Measurements from ENCODE around the gene ZSCAN5B. TPM values are rescaled to one million over a fixed set of nuclear protein-coding genes. Genes with fewer than 3 reads are reported as not detected.
"Not testable (repeated sequence)": the region's sequence is repeated elsewhere in the genome, so short reads cannot be mapped to it uniquely, and the experiment has no call there.

The ZSCAN5B gene
- total and polyA plus RNA-seq, 2 of the 8 experiments (the other 6 are each of a cell fraction or from before 2014, with no cell fraction given), result not detected

- TF ChIP-seq, protein P1, sequence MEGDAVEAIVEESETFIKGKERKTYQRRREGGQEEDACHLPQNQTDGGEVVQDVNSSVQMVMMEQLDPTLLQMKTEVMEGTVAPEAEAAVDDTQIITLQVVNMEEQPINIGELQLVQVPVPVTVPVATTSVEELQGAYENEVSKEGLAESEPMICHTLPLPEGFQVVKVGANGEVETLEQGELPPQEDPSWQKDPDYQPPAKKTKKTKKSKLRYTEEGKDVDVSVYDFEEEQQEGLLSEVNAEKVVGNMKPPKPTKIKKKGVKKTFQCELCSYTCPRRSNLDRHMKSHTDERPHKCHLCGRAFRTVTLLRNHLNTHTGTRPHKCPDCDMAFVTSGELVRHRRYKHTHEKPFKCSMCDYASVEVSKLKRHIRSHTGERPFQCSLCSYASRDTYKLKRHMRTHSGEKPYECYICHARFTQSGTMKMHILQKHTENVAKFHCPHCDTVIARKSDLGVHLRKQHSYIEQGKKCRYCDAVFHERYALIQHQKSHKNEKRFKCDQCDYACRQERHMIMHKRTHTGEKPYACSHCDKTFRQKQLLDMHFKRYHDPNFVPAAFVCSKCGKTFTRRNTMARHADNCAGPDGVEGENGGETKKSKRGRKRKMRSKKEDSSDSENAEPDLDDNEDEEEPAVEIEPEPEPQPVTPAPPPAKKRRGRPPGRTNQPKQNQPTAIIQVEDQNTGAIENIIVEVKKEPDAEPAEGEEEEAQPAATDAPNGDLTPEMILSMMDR (IDR thresholded peaks at IDR 0.05; ENCODE audit: control extremely low read depth in 1 of 3, insufficient read depth in 1 of 3, low read depth in 1 of 3, low read length in 3 of 3), result no peak
- TF ChIP-seq, protein P2, sequence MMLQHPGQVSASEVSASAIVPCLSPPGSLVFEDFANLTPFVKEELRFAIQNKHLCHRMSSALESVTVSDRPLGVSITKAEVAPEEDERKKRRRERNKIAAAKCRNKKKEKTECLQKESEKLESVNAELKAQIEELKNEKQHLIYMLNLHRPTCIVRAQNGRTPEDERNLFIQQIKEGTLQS (IDR thresholded peaks at IDR 0.05; ENCODE audit: insufficient read depth, low read depth, low read length), result no peak
- TF ChIP-seq, protein P3, sequence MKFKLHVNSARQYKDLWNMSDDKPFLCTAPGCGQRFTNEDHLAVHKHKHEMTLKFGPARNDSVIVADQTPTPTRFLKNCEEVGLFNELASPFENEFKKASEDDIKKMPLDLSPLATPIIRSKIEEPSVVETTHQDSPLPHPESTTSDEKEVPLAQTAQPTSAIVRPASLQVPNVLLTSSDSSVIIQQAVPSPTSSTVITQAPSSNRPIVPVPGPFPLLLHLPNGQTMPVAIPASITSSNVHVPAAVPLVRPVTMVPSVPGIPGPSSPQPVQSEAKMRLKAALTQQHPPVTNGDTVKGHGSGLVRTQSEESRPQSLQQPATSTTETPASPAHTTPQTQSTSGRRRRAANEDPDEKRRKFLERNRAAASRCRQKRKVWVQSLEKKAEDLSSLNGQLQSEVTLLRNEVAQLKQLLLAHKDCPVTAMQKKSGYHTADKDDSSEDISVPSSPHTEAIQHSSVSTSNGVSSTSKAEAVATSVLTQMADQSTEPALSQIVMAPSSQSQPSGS (IDR thresholded peaks at IDR 0.05; ENCODE audit: low read length), result no peak
- TF ChIP-seq SIX5 (IDR thresholded peaks at IDR 0.05; ENCODE audit: low read depth, low read length), result no peak
- TF ChIP-seq ASH2L (IDR thresholded peaks at IDR 0.05; ENCODE audit: low read length), result no peak
- no peak for TF ChIP-seq FOSL1 (IDR thresholded peaks at IDR 0.05; ENCODE audit: insufficient read depth, low read depth, low read length)
- no peak for TF ChIP-seq KDM5A (IDR thresholded peaks at IDR 0.05; ENCODE audit: low read length)
These were observed 20.7 kb downstream of the ZSCAN5B start (continued) for GRCh38 chr19:56176881-56177280.

- H3K4me3 ChIP-seq (ENCODE audit: extremely low read depth in 1 of 4, insufficient read depth in 2 of 4, low read depth in 3 of 4, low read length in 4 of 4); H2BK120ac ChIP-seq (replicated peaks; ENCODE audit: low read depth, low read length); H3K23ac ChIP-seq (ENCODE audit: insufficient read length); POLR2A ChIA-PET (ENCODE audit: partially characterized antibody); H3K79me1 ChIP-seq (ENCODE audit: low read depth, low read length); DNase-seq (ENCODE audit: low read depth in 1 of 2, low spot score in 2 of 2); H4K5ac ChIP-seq (ENCODE audit: insufficient read length, low read depth, low read length); H3K56ac ChIP-seq (replicated peaks; ENCODE audit: insufficient read length, low read depth, low read length); H3K14ac ChIP-seq (ENCODE audit: insufficient read length); H3K23me2 ChIP-seq (ENCODE audit: low read depth, low read length); H3K4me2 ChIP-seq (ENCODE audit: insufficient read depth in 1 of 2, low read depth in 2 of 2, low read length in 2 of 2); H4K91ac ChIP-seq (replicated peaks; ENCODE audit: insufficient read length, low read length); H3K4me1 ChIP-seq (replicated peaks in 1 of 4; ENCODE audit: control insufficient read depth in 3 of 4, insufficient read depth in 4 of 4, low read length in 3 of 4); H2AFZ ChIP-seq (ENCODE audit: low read length); FAIRE-seq; H3K9ac ChIP-seq (replicated peaks in 1 of 4; ENCODE audit: extremely low read depth in 1 of 4, low read depth in 3 of 4, low read length in 3 of 4); H3K4ac ChIP-seq (replicated peaks; ENCODE audit: insufficient read length, low read depth, low read length); H2BK20ac ChIP-seq (ENCODE audit: low read length); H3K9me3 ChIP-seq (ENCODE audit: insufficient read depth in 2 of 2, low read depth in 1 of 2, low read length in 1 of 2); H3K27ac ChIP-seq (ENCODE audit: low read depth, low read length); H3K27me3 ChIP-seq (replicated peaks in 1 of 4; ENCODE audit: control insufficient read depth in 3 of 4, extremely low read depth in 1 of 4, insufficient read depth in 3 of 4, low read length in 3 of 4); H4K20me1 ChIP-seq (replicated peaks in 1 of 2; ENCODE audit: control insufficient read depth in 1 of 2, insufficient read depth in 2 of 2, low read length in 2 of 2); H4K8ac ChIP-seq (ENCODE audit: extremely low read depth, insufficient read depth, low read length); H3K36me3 ChIP-seq (ENCODE audit: control insufficient read depth in 2 of 4, insufficient read depth in 4 of 4, low read length in 3 of 4); H3K18ac ChIP-seq (ENCODE audit: extremely low read depth, low read length); H3K79me2 ChIP-seq (ENCODE audit: control insufficient read depth in 1 of 2, insufficient read depth in 2 of 2, low read length in 2 of 2); H2AK5ac ChIP-seq (ENCODE audit: low read depth, low read length); H2BK15ac ChIP-seq (ENCODE audit: low read length); H2BK5ac ChIP-seq (ENCODE audit: low read depth, low read length); H2BK12ac ChIP-seq (ENCODE audit: low read depth, low read length): not testable (repeated sequence)
- WGBS, 2 experiments (ENCODE audit: extremely low coverage in 1 of 2, insufficient coverage in 1 of 2, insufficient read length in 1 of 2, insufficient replicate concordance in 2 of 2, low coverage in 1 of 2, low lambda C conversion rate in 2 of 2, missing lambda C conversion rate in 1 of 2), result 96% methylated on average over 8 of the region's 11 CpGs; no CpG with 5 or more reads in 1 of the 2 experiments
- CTCF ChIA-PET (ENCODE audit: partially characterized antibody), result interaction anchor here (1.0 to 13.8 kb wide), 9 partner anchors 10 to 122 kb away, joined by 3 to 137 read pairs (median 4); partner anchors contain the start of gene EDDM13
These were observed 21.3 kb downstream of the ZSCAN5B start for GRCh38 chr19:56176310-56176709.

All from H1 (cell line).